ENCODE measurements around the gene KRTDAP.

The KRTDAP gene

DNA sequence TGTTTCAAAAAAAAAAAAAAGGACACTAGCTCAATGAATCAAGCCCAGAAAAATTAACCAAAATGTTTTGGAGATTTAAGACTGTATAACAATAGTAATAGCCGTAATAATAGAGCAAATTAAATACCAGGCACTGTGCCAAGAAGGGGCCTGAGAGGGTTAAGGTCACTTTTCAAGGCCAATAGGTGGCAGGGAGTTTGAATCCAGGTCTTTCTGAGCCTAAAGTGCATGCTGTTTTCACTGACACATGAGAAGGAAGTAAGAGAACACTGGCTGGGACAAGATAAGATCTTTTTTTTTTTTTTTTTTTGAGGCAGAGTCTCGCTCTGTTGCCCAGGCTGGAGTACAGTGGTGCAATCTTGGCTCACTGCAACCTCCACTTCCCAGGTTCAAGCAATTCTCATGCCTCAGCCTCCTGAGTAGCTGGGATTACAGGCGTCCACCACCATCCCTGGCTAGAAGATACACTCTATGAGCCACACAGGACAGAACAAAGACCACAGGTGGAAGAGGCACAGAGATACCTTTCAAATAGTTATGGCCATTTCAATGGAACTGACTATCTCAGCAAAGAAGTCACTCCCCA, 34.6 kb downstream of the KRTDAP start:
- TF ChIP-seq, protein P1, sequence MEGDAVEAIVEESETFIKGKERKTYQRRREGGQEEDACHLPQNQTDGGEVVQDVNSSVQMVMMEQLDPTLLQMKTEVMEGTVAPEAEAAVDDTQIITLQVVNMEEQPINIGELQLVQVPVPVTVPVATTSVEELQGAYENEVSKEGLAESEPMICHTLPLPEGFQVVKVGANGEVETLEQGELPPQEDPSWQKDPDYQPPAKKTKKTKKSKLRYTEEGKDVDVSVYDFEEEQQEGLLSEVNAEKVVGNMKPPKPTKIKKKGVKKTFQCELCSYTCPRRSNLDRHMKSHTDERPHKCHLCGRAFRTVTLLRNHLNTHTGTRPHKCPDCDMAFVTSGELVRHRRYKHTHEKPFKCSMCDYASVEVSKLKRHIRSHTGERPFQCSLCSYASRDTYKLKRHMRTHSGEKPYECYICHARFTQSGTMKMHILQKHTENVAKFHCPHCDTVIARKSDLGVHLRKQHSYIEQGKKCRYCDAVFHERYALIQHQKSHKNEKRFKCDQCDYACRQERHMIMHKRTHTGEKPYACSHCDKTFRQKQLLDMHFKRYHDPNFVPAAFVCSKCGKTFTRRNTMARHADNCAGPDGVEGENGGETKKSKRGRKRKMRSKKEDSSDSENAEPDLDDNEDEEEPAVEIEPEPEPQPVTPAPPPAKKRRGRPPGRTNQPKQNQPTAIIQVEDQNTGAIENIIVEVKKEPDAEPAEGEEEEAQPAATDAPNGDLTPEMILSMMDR (IDR thresholded peaks at IDR 0.05; ENCODE audit: insufficient read depth, low read depth, low read length, missing control alignments): no peak
- H3K4me3 ChIP-seq (ENCODE audit: low read depth, low read length): no peak overlapping the region
- DNase-seq (ENCODE audit: low read depth): no peak

DNA sequence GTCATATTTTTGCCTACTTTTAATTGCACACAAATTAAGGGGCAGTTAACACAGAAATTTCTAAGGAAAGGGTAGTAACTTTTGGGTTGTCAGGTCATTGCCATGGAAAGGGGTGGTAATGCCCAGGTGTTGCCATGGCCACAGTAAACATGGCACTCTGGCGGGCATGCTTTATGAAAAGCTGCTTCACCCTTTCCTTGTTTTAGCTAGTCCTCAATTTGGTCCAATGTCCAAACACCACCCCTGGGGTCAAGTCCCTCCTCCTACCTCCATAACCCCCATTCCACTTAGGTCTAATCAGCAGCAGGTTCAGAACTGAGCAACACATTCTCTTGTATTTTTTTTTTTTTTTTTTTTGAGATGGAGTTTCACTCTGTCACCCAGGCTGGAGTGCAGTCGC, 35.6 kb downstream of the KRTDAP start:
- no peak overlapping the region for H3K4me3 ChIP-seq (ENCODE audit: low read depth, low read length)
- DNase-seq (ENCODE audit: low read depth): no peak
- TF ChIP-seq, protein P1 (IDR thresholded peaks at IDR 0.05; ENCODE audit: insufficient read depth, low read depth, low read length, missing control alignments): no peak

DNA sequence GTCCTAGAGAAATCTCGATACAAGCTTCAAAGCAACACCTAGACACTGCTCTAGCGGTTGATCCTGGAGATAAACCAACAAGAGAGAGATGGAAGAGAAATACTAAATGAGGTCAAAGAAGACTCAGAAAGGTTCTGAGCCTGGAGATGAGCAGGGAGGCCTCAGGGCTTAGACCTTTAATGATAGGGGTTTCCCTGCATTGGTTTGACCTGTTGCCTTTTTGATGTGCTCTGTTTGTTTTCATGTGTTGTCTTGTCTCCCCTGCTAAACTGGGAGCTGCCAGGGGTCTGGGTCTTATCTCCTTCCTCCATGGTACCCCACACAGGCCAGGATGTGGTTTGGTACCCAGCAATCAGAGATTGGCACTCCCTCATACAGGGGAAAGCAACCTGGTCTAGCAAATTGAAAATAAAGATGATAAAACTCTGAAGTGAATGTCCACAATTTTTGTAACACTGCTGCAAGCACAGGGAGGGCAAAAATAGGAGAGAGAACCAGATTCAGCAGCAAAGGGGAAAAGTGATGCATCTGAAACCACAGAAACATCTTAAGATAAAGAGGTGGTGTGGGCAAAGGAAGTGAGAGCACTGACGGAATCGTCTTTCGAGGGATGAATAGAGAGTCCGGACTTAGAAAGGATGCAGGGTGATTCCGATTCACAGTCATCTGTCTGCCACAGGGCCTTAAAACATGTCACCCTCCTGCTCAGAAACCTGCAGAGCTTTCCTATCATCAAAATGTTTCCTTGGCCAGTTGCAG, 38.7 kb downstream of the KRTDAP start:
- DNase-seq (ENCODE audit: low read depth): peak; percentile 88
- no peak overlapping the region for H3K4me3 ChIP-seq (ENCODE audit: low read depth, low read length)
- TF ChIP-seq, protein P1 (IDR thresholded peaks at IDR 0.05; ENCODE audit: insufficient read depth, low read depth, low read length, missing control alignments): no peak

DNA sequence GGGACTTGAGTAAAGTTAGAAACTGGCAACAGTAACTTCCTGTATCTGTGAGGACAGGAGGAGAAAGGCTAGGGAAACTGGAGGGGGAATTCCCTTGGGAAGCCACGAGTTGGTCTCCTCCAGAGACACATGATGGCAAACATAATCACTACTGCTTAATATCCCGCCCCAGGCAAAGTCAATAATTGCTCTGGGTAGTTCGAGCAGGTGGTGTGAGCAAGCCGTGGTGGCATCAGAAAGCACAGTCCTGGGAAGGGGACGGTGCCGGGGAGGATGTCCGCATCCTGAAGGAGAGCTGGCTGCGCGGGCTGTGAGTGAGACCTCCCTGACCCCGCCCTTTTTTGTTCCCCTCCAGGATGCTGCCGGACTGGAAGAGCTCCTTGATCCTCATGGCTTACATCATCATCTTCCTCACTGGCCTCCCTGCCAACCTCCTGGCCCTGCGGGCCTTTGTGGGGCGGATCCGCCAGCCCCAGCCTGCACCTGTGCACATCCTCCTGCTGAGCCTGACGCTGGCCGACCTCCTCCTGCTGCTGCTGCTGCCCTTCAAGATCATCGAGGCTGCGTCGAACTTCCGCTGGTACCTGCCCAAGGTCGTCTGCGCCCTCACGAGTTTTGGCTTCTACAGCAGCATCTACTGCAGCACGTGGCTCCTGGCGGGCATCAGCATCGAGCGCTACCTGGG, 40.8 kb downstream of the KRTDAP start:
- H3K4me3 ChIP-seq (ENCODE audit: low read depth, low read length): no peak overlapping the region
- TF ChIP-seq, protein P1 (IDR thresholded peaks at IDR 0.05; ENCODE audit: insufficient read depth, low read depth, low read length, missing control alignments): no peak
- no peak for DNase-seq (ENCODE audit: low read depth)

DNA sequence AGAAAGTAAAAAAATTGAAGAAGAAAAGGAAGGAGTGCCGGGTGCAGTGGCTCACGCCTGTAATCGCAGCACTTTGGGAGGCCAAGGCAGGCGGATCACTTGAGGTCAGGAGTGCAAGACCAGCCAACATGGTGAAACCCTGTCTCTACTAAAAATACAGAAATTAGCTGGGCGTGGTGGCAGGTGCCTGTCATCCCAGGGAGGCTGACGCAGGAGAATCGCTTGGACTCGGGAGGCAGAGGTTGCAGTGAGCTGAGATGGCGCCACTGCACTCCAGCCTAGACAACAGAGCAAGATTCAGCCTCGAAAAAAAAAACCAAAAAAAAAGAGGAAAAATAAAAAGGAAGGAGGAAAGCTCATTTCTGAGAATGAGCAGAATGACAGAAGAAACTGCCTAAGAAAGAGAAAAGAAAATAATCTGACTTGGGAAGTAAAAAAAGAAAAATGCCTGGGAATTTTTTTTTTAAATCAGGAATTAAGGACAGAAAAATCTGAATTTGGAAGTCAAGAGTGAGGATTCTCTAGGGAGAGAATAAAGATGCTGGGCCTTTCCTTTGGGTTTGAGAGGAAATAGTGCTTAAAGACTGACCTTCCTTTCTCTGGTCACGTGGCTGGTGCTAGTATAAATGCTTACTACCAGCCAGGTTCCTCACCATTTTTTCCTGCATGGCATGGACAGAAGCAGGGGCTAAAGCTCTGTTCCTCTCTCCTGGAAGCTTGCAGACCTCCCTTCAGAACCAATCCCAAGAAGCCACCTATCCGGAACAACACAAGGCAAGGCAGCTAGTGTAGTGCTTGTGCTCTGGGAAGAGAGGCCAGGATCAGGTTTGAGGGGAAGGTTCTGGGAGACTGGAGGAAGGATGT, 42.4 kb downstream of the KRTDAP start, which contains the start of gene FFAR2:
TSS of gene FFAR2 (plus strand) at position 652 of the 864 bp plus-strand sequence. CDS start 1,458 bp downstream, outside the sequence.
- TF ChIP-seq, protein P1 (IDR thresholded peaks at IDR 0.05; ENCODE audit: insufficient read depth, low read depth, low read length, missing control alignments): no peak
- H3K4me3 ChIP-seq (ENCODE audit: low read depth, low read length): no peak within 1 kb of the TSS
- DNase-seq (ENCODE audit: low read depth): no peak

DNA sequence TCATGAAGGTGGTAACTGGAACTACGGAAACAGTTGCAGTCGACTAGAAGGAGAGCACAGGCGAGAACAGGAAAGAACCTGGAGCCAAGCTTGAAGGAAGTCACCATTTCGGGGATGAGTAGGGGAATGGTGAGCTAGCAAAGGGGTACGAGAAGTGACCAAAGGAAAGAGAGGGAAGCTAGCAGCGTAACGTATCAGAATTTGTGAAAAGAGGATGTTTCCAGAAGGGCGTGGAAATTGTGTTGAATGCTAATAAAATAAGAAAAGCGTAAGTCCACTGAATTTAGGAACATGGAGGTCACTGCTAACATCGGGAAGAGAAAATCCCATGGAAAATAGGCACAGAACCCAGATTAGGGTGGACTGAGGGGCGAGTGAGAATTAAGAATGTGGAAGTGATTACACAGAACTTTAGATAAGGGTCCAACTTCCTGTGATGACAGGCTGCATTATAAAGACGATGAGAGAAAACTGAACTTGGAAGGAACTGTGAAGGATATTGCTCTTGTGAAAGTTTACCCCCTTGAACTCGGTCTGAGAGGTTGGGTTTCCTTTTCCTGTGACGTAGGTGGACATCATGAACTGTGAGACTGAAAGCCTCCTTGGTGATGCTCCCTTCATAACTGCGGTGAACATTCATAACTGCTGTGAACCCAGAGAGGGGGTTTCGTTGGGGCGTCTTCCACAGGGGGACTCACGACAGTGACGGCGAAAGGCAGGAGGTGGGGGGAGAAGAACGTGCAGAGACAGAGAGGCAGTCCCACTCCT, 44.3 kb downstream of the KRTDAP start:
- TF ChIP-seq, protein P1 (IDR thresholded peaks at IDR 0.05; ENCODE audit: insufficient read depth, low read depth, low read length, missing control alignments): no peak
- no peak overlapping the region for H3K4me3 ChIP-seq (ENCODE audit: low read depth, low read length)
- peak; percentile 78 for DNase-seq (ENCODE audit: low read depth)
